ENCODE measurements around the gene TRAT1. TPM values are rescaled to one million over a fixed set of nuclear protein-coding genes. Genes with fewer than 3 reads are reported as not detected.
"Not testable (repeated sequence)": the region's sequence is repeated elsewhere in the genome, so short reads cannot be mapped to it uniquely, and the experiment has no call there.

The TRAT1 gene, protein sequence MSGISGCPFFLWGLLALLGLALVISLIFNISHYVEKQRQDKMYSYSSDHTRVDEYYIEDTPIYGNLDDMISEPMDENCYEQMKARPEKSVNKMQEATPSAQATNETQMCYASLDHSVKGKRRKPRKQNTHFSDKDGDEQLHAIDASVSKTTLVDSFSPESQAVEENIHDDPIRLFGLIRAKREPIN
- not detected for total RNA-seq
- long read RNA-seq, result 0 reads

DNA sequence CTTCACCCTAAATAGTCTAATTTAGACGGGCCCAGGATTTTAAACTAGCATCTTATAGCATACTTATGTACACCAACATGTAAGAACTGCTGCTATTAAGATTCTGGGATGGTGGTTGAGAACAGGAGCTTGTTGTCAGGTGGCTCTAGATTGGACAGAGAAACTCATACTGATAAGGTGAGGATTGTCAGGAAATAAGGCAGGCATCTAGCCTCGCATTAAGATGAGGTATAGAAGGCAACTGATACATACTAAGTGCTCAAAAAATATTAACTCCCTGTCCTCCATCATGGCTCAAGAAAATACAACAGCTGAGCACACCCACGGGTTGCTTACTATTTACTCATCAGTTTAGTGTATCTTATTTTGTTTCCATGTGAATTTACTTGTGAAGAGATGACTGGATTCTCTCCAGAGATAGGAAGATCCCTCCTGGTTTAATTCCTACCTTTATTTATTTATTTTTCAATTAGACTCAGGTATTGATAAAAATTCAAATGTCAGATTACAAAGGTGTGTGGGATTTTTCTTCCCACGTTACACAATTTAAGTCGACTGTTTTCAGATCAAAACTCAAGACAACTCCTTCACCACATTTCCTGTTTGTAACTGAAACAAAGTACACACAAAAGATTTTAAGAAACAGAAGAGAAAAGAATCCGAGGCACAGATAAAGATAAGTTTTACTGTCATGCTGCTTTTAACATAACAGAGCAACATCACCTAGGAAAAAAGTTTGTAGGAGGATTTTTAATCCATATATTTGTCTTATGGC, at the start of gene TRAT1:
Gene TRAT1 (plus strand): TSS at position 664 of the 775 bp plus-strand sequence. CDS start 142 bp downstream, outside the sequence.
- intact Hi-C loops (cut with micrococcal nuclease), result no loop called here
- no peak for ATAC-seq
- DNase-seq, result no peak

DNA sequence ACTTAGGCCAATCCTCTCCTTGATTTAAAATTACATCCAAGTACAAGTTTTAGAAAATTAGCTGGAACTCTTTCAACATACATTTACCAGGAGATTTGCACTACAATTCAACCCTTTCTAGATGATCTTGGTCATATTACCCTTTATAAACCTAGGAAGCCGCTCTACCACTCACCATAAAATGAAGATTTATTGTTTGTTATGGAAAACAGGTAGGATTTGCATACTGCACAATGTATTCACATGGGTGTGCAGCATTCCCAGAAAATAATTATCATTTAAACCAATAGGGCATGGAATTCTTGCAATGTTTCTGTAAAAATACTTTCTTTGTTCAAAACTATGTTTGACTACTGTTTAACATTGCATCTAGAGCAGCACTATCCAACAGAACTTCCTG, 46.9 kb upstream of the TRAT1 start:
- ATAC-seq, result no peak
- intact Hi-C loops (cut with micrococcal nuclease), result no loop called here
- no peak for DNase-seq

DNA sequence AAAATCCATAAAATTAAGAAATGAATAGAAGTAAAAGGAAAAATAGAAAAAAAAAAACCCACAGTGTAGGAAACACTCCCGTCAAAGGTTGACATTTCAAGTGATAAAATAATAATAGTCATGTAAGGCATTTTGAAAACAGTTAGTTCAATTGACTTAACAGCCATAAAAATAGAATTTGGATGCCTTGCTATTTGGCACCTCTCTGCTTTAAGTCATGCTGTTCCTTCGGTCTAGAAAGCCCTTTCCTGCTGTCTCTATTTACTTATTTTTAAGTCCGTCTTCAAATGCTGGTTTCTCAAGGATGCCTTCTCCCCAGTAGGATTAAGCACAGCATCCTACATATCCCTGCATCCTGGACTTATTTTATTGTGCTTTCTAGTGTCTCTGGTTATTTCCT, 43.1 kb upstream of the TRAT1 start:
- ATAC-seq (no peak), DNase-seq (no peak)
- intact Hi-C loops (cut with micrococcal nuclease), result no loop called here

DNA sequence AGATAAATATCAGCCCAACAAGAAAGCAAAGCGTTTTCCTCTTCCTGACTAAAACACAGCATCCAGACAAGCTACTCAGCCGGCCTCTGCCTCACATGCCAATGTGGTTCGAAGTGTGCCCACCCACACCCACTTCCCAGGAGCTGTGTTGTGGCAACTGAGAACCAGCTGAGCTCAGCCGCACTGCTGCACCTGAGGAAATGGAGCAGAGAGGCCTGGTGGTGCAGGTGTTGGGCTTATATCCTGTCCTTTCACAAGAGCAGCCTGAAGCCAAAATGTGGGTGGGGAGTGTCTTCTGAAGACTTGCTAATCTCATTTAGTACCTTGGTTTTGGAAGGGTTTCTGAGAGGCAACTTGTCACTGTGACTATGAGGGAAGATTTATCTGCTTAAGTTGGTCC, 42.4 kb upstream of the TRAT1 start:
- DNase-seq (no peak), ATAC-seq (no peak)
- intact Hi-C loops (cut with micrococcal nuclease), result no loop called here

- DNase-seq (no peak), ATAC-seq (no peak)
- intact Hi-C loops (cut with micrococcal nuclease), result no loop called here
Observed at GRCh38 chr3:108791473-108791872, 31.1 kb upstream of the TRAT1 start.

DNA sequence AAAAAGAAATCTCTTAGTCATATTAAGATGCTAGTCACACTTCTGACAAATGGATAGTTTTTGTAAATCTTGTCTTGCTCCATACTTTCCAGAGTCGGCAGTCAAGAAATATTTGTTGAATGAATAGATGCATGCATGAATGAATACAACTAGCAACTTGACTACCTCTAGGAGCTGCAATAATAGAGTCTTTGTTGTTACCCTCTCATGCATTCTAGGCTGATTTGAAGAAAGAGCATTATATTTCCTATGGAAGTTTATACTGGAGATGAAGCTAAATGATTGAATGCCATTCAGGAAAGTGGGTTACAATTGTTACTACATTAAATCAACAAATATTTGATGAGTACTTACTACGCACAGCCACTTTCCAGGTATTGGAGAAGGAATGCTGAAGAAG, 18.1 kb upstream of the TRAT1 start:
- intact Hi-C loops (cut with micrococcal nuclease), result no loop called here
- ATAC-seq (no peak), DNase-seq (no peak)

GRCh38 chr3:108804966-108805365, 17.6 kb upstream of the TRAT1 start:
- ATAC-seq (no peak), DNase-seq (no peak)
- intact Hi-C loops (cut with micrococcal nuclease), result no loop called here

DNA sequence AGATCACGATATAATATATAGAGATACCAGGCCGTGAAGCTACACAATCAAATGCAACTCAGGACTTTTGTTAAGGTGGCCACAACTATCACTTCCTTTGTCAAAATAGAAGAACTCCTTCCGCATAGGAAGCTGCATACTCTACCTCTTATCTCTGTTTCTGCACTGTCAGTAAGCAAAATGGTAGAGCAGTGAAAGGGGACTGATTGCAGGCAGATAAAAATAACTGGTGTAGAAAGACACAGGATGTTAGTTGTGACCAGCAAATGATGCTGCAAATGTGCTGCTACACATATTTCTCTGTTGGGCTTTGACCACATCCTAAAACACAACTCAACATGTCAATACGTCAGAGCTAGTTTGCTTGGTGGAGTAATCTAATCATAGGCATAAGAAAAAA, 16.3 kb upstream of the TRAT1 start:
- intact Hi-C loops (cut with micrococcal nuclease), result no loop called here
- DNase-seq (no peak), ATAC-seq (no peak)

DNA sequence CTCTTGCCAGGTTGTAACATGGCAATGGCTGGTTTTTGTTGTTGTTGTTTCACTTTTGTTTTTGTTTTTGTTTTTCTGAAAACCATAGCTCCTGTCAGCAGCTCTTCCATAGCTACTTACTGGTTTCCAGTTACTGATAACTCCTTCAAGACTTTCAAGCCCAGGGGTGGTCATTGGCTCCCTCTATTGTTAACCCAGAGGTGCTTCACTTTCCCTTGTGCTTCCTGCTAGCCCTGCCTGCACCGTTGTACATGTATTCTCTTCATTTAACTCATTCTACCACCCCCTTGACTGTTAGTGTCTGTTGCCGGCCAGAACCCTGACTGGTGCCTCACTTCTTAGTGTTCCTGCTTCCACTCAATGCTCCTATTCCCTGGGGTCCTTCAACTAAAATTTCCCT, 4.2 kb upstream of the TRAT1 start:
- ATAC-seq, result no peak
- DNase-seq, result no peak
- intact Hi-C loops (cut with micrococcal nuclease), result no loop called here

DNA sequence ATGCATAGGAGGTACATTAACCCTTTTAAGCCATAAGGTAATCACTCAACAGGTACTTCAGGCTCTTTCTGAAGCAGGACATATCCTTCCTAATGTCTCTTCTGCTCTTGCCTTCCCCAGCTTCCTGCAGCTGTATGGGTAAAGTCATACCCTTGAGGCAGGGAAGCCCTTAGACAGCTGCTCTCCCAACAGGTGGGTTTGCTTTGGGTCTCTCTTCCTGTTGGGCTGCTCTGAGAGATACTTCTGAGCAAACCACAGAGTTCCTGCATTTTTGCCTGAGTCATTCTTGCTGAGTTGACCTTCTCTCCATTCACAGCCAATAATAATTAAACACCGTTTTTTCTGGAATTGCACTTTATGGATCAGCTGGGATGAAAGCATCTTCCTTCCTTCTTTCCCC, 2.0 kb upstream of the TRAT1 start:
- ATAC-seq (no peak), DNase-seq (no peak)
- intact Hi-C loops (cut with micrococcal nuclease), result no loop called here

GRCh38 chr3:108823227-108823626, 641 bp downstream of the TRAT1 start:
- intact Hi-C loops (cut with micrococcal nuclease), result no loop called here
- no peak for DNase-seq
- no peak for ATAC-seq

DNA sequence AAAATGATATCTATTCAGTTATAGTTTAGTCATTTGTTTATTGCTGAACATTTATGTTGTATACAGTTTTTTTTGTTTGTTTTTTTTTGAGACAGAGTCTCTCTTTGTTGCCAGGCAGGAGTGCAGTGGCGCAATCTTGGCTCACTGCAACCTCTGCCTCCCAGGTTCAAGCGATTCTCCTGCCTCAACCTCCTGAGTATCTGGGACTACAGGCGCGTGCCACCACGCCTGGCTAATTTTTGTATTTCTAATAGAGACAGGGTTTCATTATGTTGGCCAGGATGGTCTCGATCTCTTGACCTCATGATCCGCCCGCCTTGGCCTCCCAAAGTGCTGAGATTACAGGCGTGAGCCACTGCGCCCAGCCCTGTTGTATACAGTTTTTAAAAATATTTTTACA, 1.2 kb downstream of the TRAT1 start:
- DNase-seq; intact Hi-C loops (cut with micrococcal nuclease); ATAC-seq: not testable (repeated sequence)

DNA sequence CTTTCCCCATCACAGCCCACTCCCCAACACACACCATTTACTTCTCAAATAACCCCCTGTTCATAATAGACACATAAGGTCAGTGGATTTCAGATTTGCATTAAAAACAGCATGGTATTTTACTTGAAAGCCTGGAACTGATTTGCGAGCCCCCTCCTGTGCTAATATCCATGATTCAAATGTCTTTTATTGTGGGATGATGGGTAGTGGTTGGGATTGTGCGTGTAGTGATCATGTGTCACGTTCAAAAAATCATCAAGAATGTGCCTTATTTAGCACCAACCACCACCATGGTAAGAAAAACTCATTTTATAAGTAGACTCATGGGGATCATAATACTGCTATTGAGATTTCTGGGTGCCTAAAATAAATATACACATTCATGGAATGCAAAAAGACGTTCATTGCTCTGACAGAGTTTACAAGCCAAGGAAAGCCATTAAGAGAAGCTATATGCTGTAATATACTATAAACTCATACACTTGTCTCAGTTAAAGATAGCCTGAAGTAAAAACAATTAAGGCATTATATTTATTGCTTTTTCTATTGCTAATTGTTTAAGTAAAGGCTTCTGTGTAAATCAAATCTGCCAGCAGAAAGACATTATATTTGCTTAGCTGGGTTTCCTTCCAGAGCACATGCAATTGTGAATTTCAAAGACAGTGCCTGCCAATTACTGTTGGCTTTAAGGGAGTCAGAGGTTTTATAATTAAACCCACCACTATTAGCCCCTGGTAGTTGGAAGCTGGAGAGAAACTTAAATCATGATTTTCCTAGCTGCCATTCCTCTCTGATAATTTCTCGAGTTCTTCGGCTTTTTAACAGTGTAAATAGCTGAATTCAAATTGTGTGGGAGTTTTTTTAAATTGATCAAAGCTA, 4.0 kb downstream of the TRAT1 start:
- intact Hi-C loops (cut with micrococcal nuclease), result no loop called here
- DNase-seq, result no peak
- ATAC-seq, result no peak

GRCh38 chr3:108830381-108830780, 7.8 kb downstream of the TRAT1 start:
- intact Hi-C loops (cut with micrococcal nuclease), result no loop called here
- no peak for DNase-seq
- no peak for ATAC-seq

DNA sequence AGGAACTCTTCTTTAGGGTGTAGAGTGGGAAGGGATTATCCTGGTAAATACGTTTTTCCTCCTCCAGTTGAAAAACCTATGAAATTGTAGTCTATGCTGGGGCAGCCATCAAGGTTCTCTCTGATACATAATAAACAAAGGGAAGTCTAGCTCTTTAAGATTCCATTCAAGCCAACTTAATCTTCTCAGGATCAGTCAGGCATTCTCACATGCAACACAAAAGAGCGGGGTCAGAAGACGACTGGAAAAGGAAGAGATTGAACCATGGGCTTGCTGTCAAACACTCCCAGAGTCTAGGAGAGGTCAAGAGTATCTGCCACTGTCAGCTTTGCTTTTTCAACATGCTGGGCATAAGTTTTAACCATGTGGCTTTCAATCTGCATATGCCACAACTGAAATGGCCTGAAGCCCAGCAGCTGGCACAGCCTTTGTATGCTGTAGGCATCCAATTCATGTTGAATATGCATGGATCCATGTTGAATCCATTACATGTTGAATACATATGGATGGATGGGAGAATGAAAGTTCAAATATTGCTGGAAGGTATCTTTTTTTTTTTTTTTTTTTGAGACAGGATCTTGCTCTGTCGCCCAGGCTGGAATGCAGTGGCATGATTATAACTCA, 8.5 kb downstream of the TRAT1 start:
- ATAC-seq (no peak), DNase-seq (no peak)
- intact Hi-C loops (cut with micrococcal nuclease), result no loop called here

DNA sequence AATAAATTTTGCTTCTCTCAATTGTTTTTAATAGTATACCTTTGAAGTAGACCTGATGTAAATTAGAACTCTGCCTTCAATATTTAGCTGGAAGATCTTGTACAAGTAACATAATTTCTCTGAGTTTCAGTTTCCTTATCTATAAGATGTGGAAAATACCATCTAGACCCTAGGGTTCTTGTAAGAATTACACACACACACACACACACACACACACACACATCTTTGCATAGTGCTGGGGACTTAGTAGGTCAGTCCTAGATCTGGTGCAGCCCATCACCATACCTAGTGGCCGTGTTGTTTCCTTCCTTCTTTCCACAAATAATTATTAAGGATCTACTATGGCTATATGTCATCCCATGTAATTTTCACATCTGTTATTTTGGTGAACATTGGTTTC, 11.0 kb downstream of the TRAT1 start:
- ATAC-seq (no peak), DNase-seq (no peak)
- intact Hi-C loops (cut with micrococcal nuclease), result no loop called here

GRCh38 chr3:108834551-108834950, 12.0 kb downstream of the TRAT1 start:
- ATAC-seq, result no peak
- DNase-seq, result no peak
- intact Hi-C loops (cut with micrococcal nuclease), result no loop called here

DNA sequence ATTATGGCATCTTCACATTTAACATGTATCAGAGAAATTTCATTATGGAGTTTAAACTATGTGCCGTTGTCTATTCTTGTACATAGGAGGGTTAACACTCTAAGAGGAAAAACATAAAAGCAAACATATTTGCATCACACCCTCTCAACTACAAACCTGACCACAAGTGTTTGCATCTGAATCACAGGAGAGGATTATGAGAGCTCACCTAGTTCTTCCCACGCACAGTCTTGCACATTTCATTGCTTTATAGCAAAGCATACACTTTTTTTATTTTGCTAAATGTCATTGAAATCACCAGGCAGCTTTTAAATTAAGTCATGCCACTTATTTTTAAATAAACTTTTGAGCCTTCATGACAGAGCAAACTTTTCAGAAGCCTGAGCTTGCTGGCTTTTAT, 12.5 kb downstream of the TRAT1 start:
- ATAC-seq (no peak), DNase-seq (no peak)
- intact Hi-C loops (cut with micrococcal nuclease), result no loop called here

GRCh38 chr3:108838436-108838835, 15.8 kb downstream of the TRAT1 start:
- no peak for DNase-seq
- intact Hi-C loops (cut with micrococcal nuclease), result no loop called here
- no peak for ATAC-seq

Measured in left ventricle myocardium superior (tissue), 1 donor.